Mucosa of rectum (tissue), 2 donors: Measurements from ENCODE around the gene PPP1R14D.

Experiments used
- H3K27ac ChIP-seq, 2 donors: one replicate each; pipeline ENCODE4 v1.7.0; 2013; ENCODE audit warnings: inconsistent platforms in 2 of 2, low read depth in 2 of 2, low read length in 2 of 2
- H3K27me3 ChIP-seq, 2 donors: one replicate each; pipeline ENCODE4 v1.7.0; 2013; ENCODE audit warnings: low read length in 2 of 2; ENCODE audit not compliant: control insufficient read depth in 2 of 2, insufficient read depth in 2 of 2
- H3K36me3 ChIP-seq, 2 donors: one replicate each; pipeline ENCODE4 v1.7.0; 2013; ENCODE audit warnings: low read length in 2 of 2; ENCODE audit not compliant: control insufficient read depth in 2 of 2, insufficient read depth in 2 of 2
- H3K4me1 ChIP-seq, 2 donors: one replicate each; pipeline ENCODE4 v1.7.0; 2013; ENCODE audit warnings: low read length in 2 of 2, mild to moderate bottlenecking in 1 of 2; ENCODE audit not compliant: control insufficient read depth in 2 of 2, insufficient read depth in 2 of 2
- H3K4me3 ChIP-seq, 2 donors: one replicate each; pipeline ENCODE4 v1.7.0; 2013; ENCODE audit warnings: low read length in 2 of 2
- H3K9ac ChIP-seq, 2 donors: one replicate each; pipeline ENCODE4 v1.7.0; 2013; ENCODE audit warnings: low read length in 2 of 2, low read depth in 1 of 2, mild to moderate bottlenecking in 1 of 2
- H3K9me3 ChIP-seq, 2 donors: one replicate each; pipeline ENCODE4 v1.7.0; 2013; ENCODE audit warnings: low read length in 2 of 2; ENCODE audit not compliant: control insufficient read depth in 2 of 2
- donor health status: healthy.
- donor health status: Normal muscosa, but diverticular disease.

The PPP1R14D gene

GRCh38 chr15:40843261-40843884 is 14.9 kb upstream of the PPP1R14D start:
- peak overlapping the region; percentile 98 for H3K27ac ChIP-seq
- no peaks in the 10 kb centered on the region for H3K27me3 ChIP-seq
- H3K9ac ChIP-seq = peak overlapping the region; percentile 74 to 88
- H3K36me3 ChIP-seq = no peaks in the 10 kb centered on the region
- H3K4me1 ChIP-seq = peaks cover 21% of the 10 kb centered on the region in 2 donors
- H3K4me3 ChIP-seq = peak overlapping the region; percentile 68 to 87
- H3K9me3 ChIP-seq = no peaks in the 10 kb centered on the region

DNA sequence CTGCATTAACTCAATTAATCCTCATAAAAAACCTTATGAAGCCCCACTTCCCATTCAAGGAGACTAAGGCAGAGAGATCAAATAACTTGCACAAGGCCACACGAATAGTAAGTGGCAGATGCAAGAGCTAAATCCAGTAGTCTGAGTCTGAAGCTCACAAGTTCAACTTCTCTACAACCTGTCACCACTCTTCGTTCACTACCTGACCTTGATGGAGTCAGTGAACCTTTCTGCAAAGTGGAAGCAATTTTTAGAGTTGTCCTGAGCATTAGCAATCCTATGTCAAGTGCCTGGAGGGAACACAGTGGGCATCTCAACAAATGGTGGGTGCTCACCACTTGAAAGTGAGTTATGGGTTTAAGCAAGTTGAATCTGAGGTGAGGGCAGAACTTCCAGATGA is 13.2 kb upstream of the PPP1R14D start:
- no peaks in the 10 kb centered on the region for H3K9me3 ChIP-seq
- H3K4me3 ChIP-seq = no peak overlapping the region
- peaks cover 0 to 2% of the 10 kb centered on the region in 2 donors for H3K36me3 ChIP-seq
- peaks cover 6 to 10% of the 10 kb centered on the region in 2 donors for H3K4me1 ChIP-seq
- no peak overlapping the region for H3K9ac ChIP-seq
- no peaks in the 10 kb centered on the region for H3K27me3 ChIP-seq
- no peak overlapping the region for H3K27ac ChIP-seq

DNA sequence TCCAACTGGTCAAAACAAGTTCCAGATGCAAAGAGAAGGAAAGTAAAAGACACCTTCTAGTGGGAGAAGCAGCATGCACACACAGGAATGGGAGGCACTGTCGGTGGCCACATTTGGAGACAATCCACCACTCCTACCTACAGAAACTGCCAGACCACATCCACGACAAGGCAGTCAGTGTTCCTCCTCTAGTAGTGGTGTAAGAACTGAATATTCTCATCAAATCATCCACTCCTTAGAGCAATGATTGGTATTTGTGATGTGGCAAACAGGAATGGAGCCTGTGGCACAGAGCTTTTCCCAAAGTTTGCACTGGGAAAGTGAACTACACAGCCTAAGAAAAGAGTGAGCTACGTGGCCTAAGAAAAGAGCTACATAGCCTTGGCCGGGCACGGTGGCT is 10.2 kb upstream of the PPP1R14D start:
- H3K36me3 ChIP-seq = peaks cover 0 to 4% of the 10 kb centered on the region in 2 donors
- no peaks in the 10 kb centered on the region for H3K9me3 ChIP-seq
- H3K27ac ChIP-seq = no peak overlapping the region
- no peak overlapping the region for H3K9ac ChIP-seq
- H3K4me3 ChIP-seq = no peak overlapping the region
- H3K4me1 ChIP-seq = peaks cover 2 to 5% of the 10 kb centered on the region in 2 donors
- H3K27me3 ChIP-seq = no peaks in the 10 kb centered on the region

- no peaks in the 10 kb centered on the region for H3K4me1 ChIP-seq
- no peak overlapping the region for H3K9ac ChIP-seq
- no peak overlapping the region for H3K4me3 ChIP-seq
- H3K27me3 ChIP-seq = no peaks in the 10 kb centered on the region
- H3K27ac ChIP-seq = no peak overlapping the region
- no peaks in the 10 kb centered on the region for H3K9me3 ChIP-seq
- H3K36me3 ChIP-seq = peaks cover 0 to 4% of the 10 kb centered on the region in 2 donors
These were observed 7.5 kb upstream of the PPP1R14D start for GRCh38 chr15:40836020-40836419.

- H3K9me3 ChIP-seq = no peaks in the 10 kb centered on the region
- peaks cover 3 to 10% of the 10 kb centered on the region in 2 donors for H3K4me1 ChIP-seq
- H3K4me3 ChIP-seq = no peak overlapping the region
- H3K27me3 ChIP-seq = no peaks in the 10 kb centered on the region
- no peak overlapping the region for H3K9ac ChIP-seq
- H3K27ac ChIP-seq = no peak overlapping the region
- peaks cover 0 to 4% of the 10 kb centered on the region in 2 donors for H3K36me3 ChIP-seq
These were observed 4.4 kb upstream of the PPP1R14D start for GRCh38 chr15:40832903-40833302.

DNA sequence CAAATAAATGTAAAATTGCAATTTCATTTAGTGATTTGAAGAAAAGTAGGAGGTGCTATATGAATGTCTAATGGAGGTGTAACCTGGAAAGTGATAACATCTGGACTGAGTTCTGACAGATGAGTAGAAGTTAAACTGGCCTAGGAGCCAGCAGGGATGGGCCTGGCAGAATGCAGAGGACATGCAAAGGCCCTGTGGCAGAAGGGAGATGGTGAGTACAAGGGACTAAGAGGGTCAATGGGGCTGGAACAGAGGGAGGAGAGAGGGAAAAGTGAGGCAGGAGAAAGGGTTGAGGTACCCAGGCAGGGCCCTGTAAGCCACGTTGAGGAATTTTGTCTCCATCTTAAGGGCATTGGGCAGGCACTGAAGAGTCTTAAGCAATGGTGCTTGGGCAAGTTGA is 3.4 kb upstream of the PPP1R14D start:
- Histone ChIP-seq H3K27me3 (no peaks in the 10 kb centered on the region), H3K27ac (no peak overlapping the region), H3K4me3 (no peak overlapping the region)

GRCh38 chr15:40830884-40831283 is 2.4 kb upstream of the PPP1R14D start:
- no peaks in the 10 kb centered on the region for H3K9me3 ChIP-seq
- peaks cover 0 to under 1% of the 10 kb centered on the region in 2 donors for H3K36me3 ChIP-seq
- H3K9ac ChIP-seq = no peak overlapping the region
- peaks cover 18 to 22% of the 10 kb centered on the region in 2 donors for H3K4me1 ChIP-seq
- no peaks in the 10 kb centered on the region for H3K27me3 ChIP-seq
- H3K27ac ChIP-seq = no peak overlapping the region
- H3K4me3 ChIP-seq = no peak overlapping the region

More for the DNA sequence above, 3.4 kb upstream of the PPP1R14D start:
- H3K4me1 ChIP-seq = peaks cover 9 to 12% of the 10 kb centered on the region in 2 donors
- H3K36me3 ChIP-seq = peaks cover 0 to 3% of the 10 kb centered on the region in 2 donors
- H3K9me3 ChIP-seq = no peaks in the 10 kb centered on the region
- H3K9ac ChIP-seq = no peak overlapping the region

DNA sequence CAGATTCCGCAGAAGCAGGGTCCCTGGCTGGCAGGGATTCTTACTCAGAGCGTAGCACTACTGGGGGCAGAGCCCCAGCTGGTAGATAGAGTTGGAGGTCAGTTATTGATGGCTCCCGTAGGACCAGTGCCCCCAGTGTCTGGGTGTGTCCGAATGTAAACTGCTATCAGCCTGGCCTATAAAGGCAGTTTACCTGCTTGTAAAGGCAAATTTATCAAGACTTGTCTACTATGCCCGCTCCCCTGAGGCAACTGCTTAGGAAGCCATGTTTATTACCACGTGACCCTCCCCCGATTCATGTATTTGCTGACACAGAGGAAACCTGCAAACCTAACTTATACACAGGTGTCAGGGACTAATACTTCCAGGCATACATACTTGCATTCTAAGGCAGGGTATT is 607 bp upstream of the PPP1R14D start:
- H3K9me3 ChIP-seq = no peaks in the 10 kb centered on the region
- no peaks in the 10 kb centered on the region for H3K36me3 ChIP-seq
- H3K4me3 ChIP-seq = peak overlapping the region; percentile 81
- H3K27me3 ChIP-seq = no peaks in the 10 kb centered on the region
- H3K27ac ChIP-seq = peak overlapping the region; percentile 94 to 96
- H3K9ac ChIP-seq = peak overlapping the region in 1 of 2 donors; percentile 86
- peaks cover 24 to 38% of the 10 kb centered on the region in 2 donors for H3K4me1 ChIP-seq

- Histone ChIP-seq H3K9me3 (no peaks in the 10 kb centered on the region), H3K9ac (peak overlapping the region; percentile 41 to 62), H3K4me1 (peaks cover 27 to 48% of the 10 kb centered on the region in 2 donors), H3K36me3 (no peaks in the 10 kb centered on the region), H3K4me3 (peak overlapping the region; percentile 81), H3K27ac (peak overlapping the region; percentile 89 to 96), H3K27me3 (no peaks in the 10 kb centered on the region)
These were observed 2.0 kb downstream of the PPP1R14D start for GRCh38 chr15:40826423-40827075.

DNA sequence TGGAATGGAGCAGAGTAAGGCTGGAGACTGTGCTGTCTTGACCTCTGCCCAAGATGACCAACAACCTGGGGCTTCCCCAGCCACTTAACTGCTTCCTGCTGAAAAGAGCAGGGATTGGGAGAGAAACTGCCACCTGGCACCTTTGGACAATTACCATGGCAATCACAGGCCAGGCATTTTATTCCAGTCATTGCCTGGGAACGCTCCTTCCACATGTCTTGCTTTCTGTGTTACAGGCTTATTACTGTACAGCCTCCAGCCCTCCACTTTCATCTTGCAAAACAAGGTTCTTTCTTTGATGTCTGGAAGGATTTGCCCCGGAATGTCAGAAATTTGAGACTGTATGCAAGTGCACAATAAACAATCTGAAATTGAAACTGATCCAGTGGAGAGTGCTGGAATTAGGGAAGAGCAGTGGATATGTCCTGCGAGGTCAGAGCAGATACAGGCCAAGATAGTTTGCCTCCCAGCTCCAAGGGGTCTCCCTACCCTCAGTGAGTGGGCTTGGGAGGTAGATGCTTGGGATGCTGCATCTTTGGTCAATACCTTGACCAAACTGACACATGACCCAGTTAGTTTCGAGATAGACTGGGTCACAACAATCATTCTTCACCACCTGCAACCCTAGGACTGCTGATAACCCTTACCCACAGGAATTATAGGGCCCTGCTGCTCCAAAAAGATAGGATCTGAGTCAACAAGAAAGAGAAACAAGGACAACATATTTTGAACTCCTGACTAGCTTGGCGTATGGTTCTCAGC is 2.7 kb downstream of the PPP1R14D start:
- Histone ChIP-seq H3K4me3 (peak overlapping the region; percentile 81), H3K9ac (peak overlapping the region; percentile 56 to 62), H3K9me3 (no peaks in the 10 kb centered on the region), H3K27ac (peak overlapping the region; percentile 89 to 96), H3K4me1 (peaks cover 27 to 48% of the 10 kb centered on the region in 2 donors), H3K27me3 (no peaks in the 10 kb centered on the region), H3K36me3 (no peaks in the 10 kb centered on the region)
